Neural cell (in vitro differentiated cells): ENCODE data around the gene ZNF804A. TPM values are rescaled to one million over a fixed set of nuclear protein-coding genes. Genes with fewer than 3 reads are reported as not detected.

Source experiments
- H2AFZ ChIP-seq: fragments of 200-600, 300-800 bp; sonication (generic), shearing (Covaris generic); 2 replicates; pipeline ENCODE4 v1.6.0; 2014; ENCODE audit warnings: low read depth, mild to moderate bottlenecking, antibody characterized with exemption, low read length, moderate library complexity
- H3F3A ChIP-seq: fragments of 200-600 bp; shearing (Covaris generic); 2 replicates; pipeline ENCODE4 v1.6.1; 2016; ENCODE audit warnings: mild to moderate bottlenecking, moderate library complexity, mixed read lengths, antibody characterized with exemption, low read length; ENCODE audit not compliant: insufficient read depth, poor library complexity, severe bottlenecking
- H3K27ac ChIP-seq: fragments of 200-600, 300-800 bp; sonication (generic), shearing (Covaris generic); 2 replicates; pipeline ENCODE4 v1.5.1; 2014; ENCODE audit warnings: mild to moderate bottlenecking, low read length, moderate library complexity
- H3K27me3 ChIP-seq: fragments of 300-800, 200-600 bp; sonication (generic), shearing (Covaris generic); 2 replicates; pipeline ENCODE4 v1.6.0; 2014; ENCODE audit warnings: mild to moderate bottlenecking, low read depth, low read length, moderate library complexity; ENCODE audit not compliant: insufficient read depth
- H3K36me3 ChIP-seq: fragments of 300-800, 200-600 bp; sonication (generic), shearing (Covaris generic); 2 replicates; pipeline ENCODE4 v1.5.1; 2014; ENCODE audit warnings: mild to moderate bottlenecking, antibody characterized with exemption, low read length, moderate library complexity; ENCODE audit not compliant: insufficient read depth
- H3K4me2 ChIP-seq: fragments of 300-800, 200-600 bp; sonication (generic), shearing (Covaris generic); 2 replicates; pipeline ENCODE4 v1.6.0; 2014; ENCODE audit warnings: mild to moderate bottlenecking, low read length
- H3K4me3 ChIP-seq: fragments of 300-800, 200-600 bp; sonication (generic), shearing (Covaris generic); 2 replicates; pipeline ENCODE4 v1.5.1; 2014; ENCODE audit warnings: mild to moderate bottlenecking, low read length, moderate library complexity
- H3K79me2 ChIP-seq: fragments of 200-600 bp; shearing (Covaris generic); replicated peaks from 2 replicates; pipeline ENCODE4 v1.6.0; 2014; ENCODE audit warnings: mild to moderate bottlenecking, low read length, moderate library complexity; ENCODE audit not compliant: insufficient read depth
- H3K9ac ChIP-seq: fragments of 300-800, 200-600 bp; sonication (generic), shearing (Covaris generic); 2 replicates; pipeline ENCODE4 v1.6.1; 2016; ENCODE audit warnings: mild to moderate bottlenecking, low read length, mixed read lengths
- H3K9me2 ChIP-seq: fragments of 200-600 bp; shearing (Covaris generic); 2 replicates; pipeline ENCODE4 v1.6.1; 2016; ENCODE audit warnings: mild to moderate bottlenecking, low read length, mixed read lengths; ENCODE audit not compliant: insufficient read depth
- H3K9me3 ChIP-seq: fragments of 200-600, 300-800 bp; sonication (generic), shearing (Covaris generic); 2 replicates; pipeline ENCODE4 v1.6.1; 2016; ENCODE audit warnings: mild to moderate bottlenecking, mixed run types, low read length, moderate library complexity, mixed read lengths
- H4K20me1 ChIP-seq: fragments of 200-600 bp; shearing (Covaris generic); 2 replicates; pipeline ENCODE4 v1.6.1; 2016; ENCODE audit warnings: mild to moderate bottlenecking, mixed run types; ENCODE audit not compliant: insufficient read depth
- EP300 ChIP-seq: fragments of 450-650 bp; conservative IDR thresholded peaks from 2 replicates; pipeline ENCODE4 v1.6.1; 2014; ENCODE audit warnings: antibody characterized with exemption, mild to moderate bottlenecking, moderate library complexity; ENCODE audit not compliant: poor library complexity, severe bottlenecking
- EZH2 ChIP-seq: fragments of 200-600, 300-800 bp; shearing (Covaris generic), sonication (generic); IDR thresholded peaks from 2 replicates; pipeline ENCODE4 v1.6.1; 2014; ENCODE audit warnings: antibody characterized with exemption, low read length, borderline replicate concordance, mild to moderate bottlenecking; ENCODE audit not compliant: insufficient read depth, poor library complexity, severe bottlenecking
- MXI1 ChIP-seq: fragments of 450-650 bp; conservative IDR thresholded peaks from 2 replicates; pipeline ENCODE4 v1.6.1; 2014; ENCODE audit warnings: antibody characterized with exemption, mild to moderate bottlenecking; ENCODE audit not compliant: poor library complexity, severe bottlenecking
- POLR2AphosphoS5 ChIP-seq: IDR thresholded peaks from 2 replicates; pipeline ENCODE4 v1.6.1; 2012
- RAD21 ChIP-seq: fragments of 450-650 bp; conservative IDR thresholded peaks from 2 replicates; pipeline ENCODE4 v1.6.1; 2014; ENCODE audit warnings: antibody characterized with exemption, mild to moderate bottlenecking, moderate library complexity
- SMC3 ChIP-seq: fragments of 450-650 bp; conservative IDR thresholded peaks from 2 replicates; pipeline ENCODE4 v1.6.1; 2014; ENCODE audit warnings: antibody characterized with exemption, mild to moderate bottlenecking, moderate library complexity; ENCODE audit not compliant: poor library complexity
- TAF1 ChIP-seq: IDR thresholded peaks from 2 replicates; pipeline ENCODE4 v1.6.1; 2012; ENCODE audit warnings: low read depth
- polyA plus RNA-seq: library from polyadenylated mRNA; depleted of rRNA; stranded (reverse); fragments of >200 nt; gene quantifications from 2 replicates; pipeline ENCODE4 v1.2.3, GENCODE V29; 2014
- TF ChIP-seq, protein P1 (sequence below): fragments of 450-650 bp; IDR thresholded peaks from 2 replicates; pipeline ENCODE4 v1.5.1; 2014; ENCODE audit warnings: antibody characterized with exemption, mild to moderate bottlenecking, moderate library complexity; ENCODE audit not compliant: poor library complexity, severe bottlenecking
- TF ChIP-seq, protein P2 (sequence below): IDR thresholded peaks from 2 replicates; pipeline ENCODE4 v1.6.1; 2012; ENCODE audit warnings: borderline replicate concordance

Gene ZNF804A
- polyA plus RNA-seq, 1 donor from 2014 or later, result 2.7 TPM

DNA sequence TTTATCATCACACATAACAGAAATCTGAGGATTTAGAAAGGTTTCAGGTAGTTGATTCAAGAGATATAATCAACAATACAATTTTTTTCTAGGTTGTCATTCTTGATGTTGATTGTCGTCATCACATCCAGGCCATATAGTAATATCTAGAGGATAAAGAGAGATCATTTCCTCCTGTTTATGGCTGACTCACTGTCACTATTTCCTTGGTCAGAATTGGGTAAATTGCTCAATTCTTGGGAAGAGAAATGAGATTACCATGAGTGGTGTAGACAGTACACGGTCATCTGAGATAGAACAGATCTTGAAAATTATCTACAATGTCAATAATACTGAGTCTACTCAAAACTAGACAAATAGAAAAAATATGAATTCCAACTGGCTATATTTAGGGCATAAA lies 78.8 kb downstream of the ZNF804A start:
- Histone ChIP-seq H3K4me3 (no peak overlapping the region), H3F3A (no peaks in the 10 kb centered on the region), H4K20me1 (no peaks in the 10 kb centered on the region), H3K9ac (no peak overlapping the region), H2AFZ (no peak overlapping the region), H3K9me2 (no peaks in the 10 kb centered on the region), H3K27ac (no peak overlapping the region), H3K36me3 (no peaks in the 10 kb centered on the region), H3K27me3 (no peaks in the 10 kb centered on the region), H3K4me2 (no peak overlapping the region), H3K9me3 (no peaks in the 10 kb centered on the region), H3K79me2 (no peaks in the 10 kb centered on the region)
- TF ChIP-seq, protein P1, sequence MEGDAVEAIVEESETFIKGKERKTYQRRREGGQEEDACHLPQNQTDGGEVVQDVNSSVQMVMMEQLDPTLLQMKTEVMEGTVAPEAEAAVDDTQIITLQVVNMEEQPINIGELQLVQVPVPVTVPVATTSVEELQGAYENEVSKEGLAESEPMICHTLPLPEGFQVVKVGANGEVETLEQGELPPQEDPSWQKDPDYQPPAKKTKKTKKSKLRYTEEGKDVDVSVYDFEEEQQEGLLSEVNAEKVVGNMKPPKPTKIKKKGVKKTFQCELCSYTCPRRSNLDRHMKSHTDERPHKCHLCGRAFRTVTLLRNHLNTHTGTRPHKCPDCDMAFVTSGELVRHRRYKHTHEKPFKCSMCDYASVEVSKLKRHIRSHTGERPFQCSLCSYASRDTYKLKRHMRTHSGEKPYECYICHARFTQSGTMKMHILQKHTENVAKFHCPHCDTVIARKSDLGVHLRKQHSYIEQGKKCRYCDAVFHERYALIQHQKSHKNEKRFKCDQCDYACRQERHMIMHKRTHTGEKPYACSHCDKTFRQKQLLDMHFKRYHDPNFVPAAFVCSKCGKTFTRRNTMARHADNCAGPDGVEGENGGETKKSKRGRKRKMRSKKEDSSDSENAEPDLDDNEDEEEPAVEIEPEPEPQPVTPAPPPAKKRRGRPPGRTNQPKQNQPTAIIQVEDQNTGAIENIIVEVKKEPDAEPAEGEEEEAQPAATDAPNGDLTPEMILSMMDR, result no peak
- no peak for TF ChIP-seq TAF1
- no peak for TF ChIP-seq POLR2AphosphoS5
- no peak for TF ChIP-seq EZH2
- TF ChIP-seq, protein P2, sequence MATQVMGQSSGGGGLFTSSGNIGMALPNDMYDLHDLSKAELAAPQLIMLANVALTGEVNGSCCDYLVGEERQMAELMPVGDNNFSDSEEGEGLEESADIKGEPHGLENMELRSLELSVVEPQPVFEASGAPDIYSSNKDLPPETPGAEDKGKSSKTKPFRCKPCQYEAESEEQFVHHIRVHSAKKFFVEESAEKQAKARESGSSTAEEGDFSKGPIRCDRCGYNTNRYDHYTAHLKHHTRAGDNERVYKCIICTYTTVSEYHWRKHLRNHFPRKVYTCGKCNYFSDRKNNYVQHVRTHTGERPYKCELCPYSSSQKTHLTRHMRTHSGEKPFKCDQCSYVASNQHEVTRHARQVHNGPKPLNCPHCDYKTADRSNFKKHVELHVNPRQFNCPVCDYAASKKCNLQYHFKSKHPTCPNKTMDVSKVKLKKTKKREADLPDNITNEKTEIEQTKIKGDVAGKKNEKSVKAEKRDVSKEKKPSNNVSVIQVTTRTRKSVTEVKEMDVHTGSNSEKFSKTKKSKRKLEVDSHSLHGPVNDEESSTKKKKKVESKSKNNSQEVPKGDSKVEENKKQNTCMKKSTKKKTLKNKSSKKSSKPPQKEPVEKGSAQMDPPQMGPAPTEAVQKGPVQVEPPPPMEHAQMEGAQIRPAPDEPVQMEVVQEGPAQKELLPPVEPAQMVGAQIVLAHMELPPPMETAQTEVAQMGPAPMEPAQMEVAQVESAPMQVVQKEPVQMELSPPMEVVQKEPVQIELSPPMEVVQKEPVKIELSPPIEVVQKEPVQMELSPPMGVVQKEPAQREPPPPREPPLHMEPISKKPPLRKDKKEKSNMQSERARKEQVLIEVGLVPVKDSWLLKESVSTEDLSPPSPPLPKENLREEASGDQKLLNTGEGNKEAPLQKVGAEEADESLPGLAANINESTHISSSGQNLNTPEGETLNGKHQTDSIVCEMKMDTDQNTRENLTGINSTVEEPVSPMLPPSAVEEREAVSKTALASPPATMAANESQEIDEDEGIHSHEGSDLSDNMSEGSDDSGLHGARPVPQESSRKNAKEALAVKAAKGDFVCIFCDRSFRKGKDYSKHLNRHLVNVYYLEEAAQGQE, result no peak
- TF ChIP-seq MXI1, result no peak

DNA sequence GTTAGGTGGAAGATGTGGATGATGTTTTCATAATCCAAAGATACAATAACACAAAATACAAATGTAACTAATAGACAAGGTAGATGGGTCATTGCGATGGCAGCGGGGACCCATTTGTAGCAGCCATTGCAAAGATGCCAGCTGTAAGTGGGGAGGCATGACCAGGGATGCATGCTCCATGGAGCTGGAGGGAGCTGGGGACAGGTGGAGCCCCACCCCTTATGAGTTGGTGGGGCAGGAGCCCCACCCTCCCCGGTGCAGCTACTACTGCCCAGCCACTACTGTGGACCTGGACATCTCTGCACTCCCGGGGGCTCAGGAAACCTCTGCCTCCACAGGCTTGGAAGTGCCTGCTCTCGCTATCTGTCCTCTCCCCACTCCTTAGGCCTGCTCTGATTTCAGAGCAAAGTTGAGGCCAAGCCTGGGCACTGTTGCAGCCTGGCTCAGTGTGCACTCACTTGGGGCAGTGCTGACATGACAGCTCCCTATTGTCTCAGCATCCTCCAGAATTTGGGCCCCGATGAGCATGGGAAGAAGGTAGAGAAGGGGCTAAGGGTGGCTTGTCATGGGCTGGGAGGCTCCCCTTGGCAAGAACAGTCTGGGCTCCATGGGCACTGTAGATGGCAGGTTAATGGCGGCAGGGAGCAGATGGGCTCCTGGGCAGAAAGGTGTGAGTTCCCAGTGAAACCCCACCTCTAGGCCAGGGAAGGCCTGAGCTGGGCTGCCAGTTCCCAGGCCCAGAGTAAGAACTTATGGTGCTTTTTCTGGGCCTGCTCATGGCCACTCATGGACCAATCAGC lies 81.1 kb downstream of the ZNF804A start:
- H3K9ac ChIP-seq, result no peak overlapping the region
- H3K27ac ChIP-seq, result no peak overlapping the region
- no peak for TF ChIP-seq TAF1
- TF ChIP-seq POLR2AphosphoS5, result no peak
- TF ChIP-seq SMC3, result no peak
- TF ChIP-seq RAD21, result no peak
- TF ChIP-seq, protein P1, result no peak
- TF ChIP-seq EZH2, result no peak
- TF ChIP-seq, protein P2, result no peak
- no peak for TF ChIP-seq MXI1
- no peak for TF ChIP-seq EP300
- no peak overlapping the region for H3K4me2 ChIP-seq
- no peaks in the 10 kb centered on the region for H3K9me3 ChIP-seq
- no peak overlapping the region for H2AFZ ChIP-seq
- no peaks in the 10 kb centered on the region for H3K27me3 ChIP-seq
- H3F3A ChIP-seq, result no peaks in the 10 kb centered on the region
- no peaks in the 10 kb centered on the region for H3K9me2 ChIP-seq
- H3K79me2 ChIP-seq, result no peaks in the 10 kb centered on the region
- H3K36me3 ChIP-seq, result no peaks in the 10 kb centered on the region
- H4K20me1 ChIP-seq, result no peaks in the 10 kb centered on the region
- no peak overlapping the region for H3K4me3 ChIP-seq
